ENCODE data around the gene MPHOSPH9. TPM values are rescaled to one million over a fixed set of nuclear protein-coding genes. Genes with fewer than 3 reads are reported as not detected.
A peak's percentile ranks its signal among the peaks of the same experiment; 100 is the strongest.

Gene MPHOSPH9
- total RNA-seq, 1 experiment from 2014 or later: 60.5 TPM

- Mint-ChIP-seq H3K36me3 (ENCODE audit: insufficient read depth in 1 of 3, low read depth in 3 of 3) (peaks cover 6 to 46% (median 42%) of the 10 kb centered on the region in 3 experiments; a peak in 6 of 7 replicates), H3K4me1 (peaks cover 7 to 10% of the 10 kb centered on the region in 2 experiments), H3K9me3 (no peaks in the 10 kb centered on the region), H3K27ac (0 out of 7 replicates have a peak overlapping the region, but pooled peaks of 1 of the 3 experiments have one; percentile 2), H3K27me3 (ENCODE audit: low read depth) (no peaks in the 10 kb centered on the region), H3K4me3 (no peak overlapping the region)
- no peak overlapping the region for H3T11ph ChIP-seq (ENCODE audit: low read length)
- WGBS (ENCODE audit: extremely low coverage, insufficient read length, low lambda C conversion rate): no CpG with 5 or more reads among the region's 5 CpGs
- H2BK20ac ChIP-seq (ENCODE audit: low read depth, low read length, poor library complexity, severe bottlenecking): no peak overlapping the region
- H4K91ac ChIP-seq (ENCODE audit: insufficient read length, low read depth, low read length): no peak overlapping the region
- H3K14ac ChIP-seq (ENCODE audit: insufficient read depth, low read length): no peak overlapping the region
- no peak overlapping the region for H2AFZ ChIP-seq (ENCODE audit: low read length)
- H2BK15ac ChIP-seq (ENCODE audit: low read depth, low read length): no peak overlapping the region
- DNase-seq: no peak
- no peak overlapping the region for H3K27ac ChIP-seq (ENCODE audit: insufficient read length, low read depth, low read length)
- no peak overlapping the region for H3K56ac ChIP-seq (ENCODE audit: insufficient read length, low read depth, low read length)
- H2AK5ac ChIP-seq (ENCODE audit: insufficient read length, low read length): no peak overlapping the region
- no peak overlapping the region for H2BK120ac ChIP-seq (ENCODE audit: low read depth, low read length, poor library complexity, severe bottlenecking)
- H3K9me3 ChIP-seq (ENCODE audit: control insufficient read depth, low read depth, low read length): no peaks in the 10 kb centered on the region
- no peaks in the 10 kb centered on the region for H3K23me2 ChIP-seq (ENCODE audit: insufficient read length, low read depth, low read length, poor library complexity, severe bottlenecking)
- no peaks in the 10 kb centered on the region for H4K20me1 ChIP-seq (ENCODE audit: control insufficient read depth, insufficient read depth, insufficient read length)
- no peak overlapping the region for H4K8ac ChIP-seq (replicated peaks; ENCODE audit: insufficient read length, low read depth, low read length)
- no peak for TF ChIP-seq CTCF (conservative IDR thresholded peaks at IDR 0.05)
- no peak overlapping the region for H3K23ac ChIP-seq (ENCODE audit: insufficient read length, low read depth, low read length)
- H3K79me2 ChIP-seq (ENCODE audit: insufficient read depth, low read length): no peaks in the 10 kb centered on the region
- no peak overlapping the region for H2BK12ac ChIP-seq (ENCODE audit: insufficient read length, low read depth, low read length)
- no peak overlapping the region for H2BK5ac ChIP-seq (ENCODE audit: insufficient read length, low read length)
- H3K79me1 ChIP-seq (ENCODE audit: insufficient read depth, low read depth, low read length, poor library complexity, severe bottlenecking): no peaks in the 10 kb centered on the region
- H3K18ac ChIP-seq (ENCODE audit: insufficient read length, low read depth, low read length): no peak overlapping the region
- H3K4me1 ChIP-seq (ENCODE audit: insufficient read depth, low read length): no peaks in the 10 kb centered on the region; the same call in 1 of the 2 replicates
- H3K4ac ChIP-seq (ENCODE audit: low read depth, low read length): no peak overlapping the region
- no peaks in the 10 kb centered on the region for H3K27me3 ChIP-seq (ENCODE audit: insufficient read depth, low read length)
- no peak overlapping the region for H3K4me2 ChIP-seq (ENCODE audit: insufficient read depth, insufficient read length, low read length)
- no peak overlapping the region for H3K9ac ChIP-seq (ENCODE audit: extremely low read depth, insufficient read length, low read length)
- no peak overlapping the region for H4K5ac ChIP-seq (ENCODE audit: insufficient read length, low read depth, low read length)
Measured at GRCh38 chr12:123171967-123172366, 61.0 kb downstream of the MPHOSPH9 start.
